Thyroid gland (tissue), 4 donors: Measurements from ENCODE around the gene MFSD8. TPM values are rescaled to one million over a fixed set of nuclear protein-coding genes. Genes with fewer than 3 reads are reported as not detected.
"Not testable (repeated sequence)": the region's sequence is repeated elsewhere in the genome, so short reads cannot be mapped to it uniquely, and the experiment has no call there.

Experiments used
- DNase-seq, 2 donors: peaks; one replicate each; pipeline ENCODE4 v3.0.0-alpha.2; 2019
- H3K27ac ChIP-seq, 3 donors: fragments of 200-600 bp; sonication (generic); 1 replicate in 2 of 3; 2 replicates in 1 of 3; pipeline ENCODE4 v1.5.1; 2016 to 2019; ENCODE audit warnings: mild to moderate bottlenecking in 1 of 3, moderate library complexity in 1 of 3
- H3K27me3 ChIP-seq: fragments of 200-600 bp; sonication (generic); one replicate; pipeline ENCODE4 v1.5.1; 2019
- H3K36me3 ChIP-seq, 2 donors: fragments of 200-600 bp; sonication (generic); one replicate each; pipeline ENCODE4 v1.5.1; 2016 to 2019
- H3K4me1 ChIP-seq, 2 donors: fragments of 200-600 bp; sonication (generic); one replicate each; pipeline ENCODE4 v1.5.1; 2017 to 2019
- H3K4me3 ChIP-seq, 3 donors: fragments of 200-600 bp; sonication (generic); replicated peaks in 1 of 3; 1 replicate in 2 of 3; 2 replicates in 1 of 3; pipeline ENCODE4 v1.5.1; 2016; ENCODE audit warnings: mild to moderate bottlenecking in 1 of 3
- H3K9me3 ChIP-seq: fragments of 200-600 bp; sonication (generic); one replicate; pipeline ENCODE4 v1.5.1; 2017
- CTCF ChIP-seq, 6 experiments: fragments of 200-600 bp in 3 of 6; fragments of 450-650 bp in 3 of 6; sonication (generic) in 3 of 6; IDR thresholded peaks; one replicate each; pipeline ENCODE4 v1.5.1; 2016 to 2019; ENCODE audit warnings: antibody characterized with exemption in 6 of 6, mild to moderate bottlenecking in 2 of 6, inconsistent platforms in 1 of 6, moderate library complexity in 1 of 6
- POLR2A ChIP-seq, 2 donors: fragments of 450-650 bp; IDR thresholded peaks; one replicate each; pipeline ENCODE4 v1.6.1; 2017; ENCODE audit warnings: antibody characterized with exemption in 2 of 2, mild to moderate bottlenecking in 2 of 2, moderate library complexity in 1 of 2
- WGBS, 2 donors: methylation state at CpG; one replicate each; pipeline ENCODE4 v1.1.5; 2017; 5-methylcytosine and 5-hydroxymethylcytosine counted together
- intact Hi-C: fragments of 100-400 bp; cut with DNase I; formaldehyde crosslinking; loops from one replicate; pipeline ENCODE4 v1.15.1; 2023
- total RNA-seq, 4 donors: library from RNA; depleted of rRNA; stranded (reverse); fragments of >200 nt; gene quantifications; one replicate each; pipeline ENCODE4 v1.2.3, GENCODE V29; 2016

Gene MFSD8
- 10 to 100 TPM; 32.5 to 80.9 (median 54.0) TPM for total RNA-seq

GRCh38 chr4:127965062-127965802 is at the start of gene MFSD8, which contains the start of gene ABHD18:
Gene MFSD8, minus strand, starts transcription at chr4:127965173. Its CDS starts 40 bp downstream, at chr4:127965133.
Gene ABHD18, plus strand, starts transcription at chr4:127965406. Its CDS starts 17,550 bp downstream, at chr4:127982956.
- intact Hi-C loops: loop anchor here (10.0 kb wide), 2 partner anchors 90 to 850 kb away; no protein-coding TSS in a partner anchor
- TF ChIP-seq CTCF (IDR thresholded peaks at IDR 0.05): peak in 5 of 6 experiments; percentile 27 to 57 (median 49)
- peak in 1 of 2 donors; percentile 91 for TF ChIP-seq POLR2A (IDR thresholded peaks at IDR 0.05)
- peaks cover 3 to 5% of the 10 kb centered on the region in 2 donors for H3K4me1 ChIP-seq

GRCh38 chr4:128009428-128009827 is 44.5 kb upstream of the MFSD8 start:
- DNase-seq: no peak
- H3K9me3 ChIP-seq: no peaks in the 10 kb centered on the region
- 79 to 81% methylated on average over 3 of the region's 3 CpGs for WGBS, 2 donors
- no peaks in the 10 kb centered on the region for H3K27me3 ChIP-seq
- intact Hi-C loops: no loop called here
- TF ChIP-seq CTCF (IDR thresholded peaks at IDR 0.05) (no peak), POLR2A (IDR thresholded peaks at IDR 0.05) (no peak)
- H3K4me3 ChIP-seq: no peak overlapping the region
- H3K4me1 ChIP-seq: no peaks in the 10 kb centered on the region
- H3K27ac ChIP-seq: no peak overlapping the region
- peaks cover 0 to 6% of the 10 kb centered on the region in 2 donors for H3K36me3 ChIP-seq

More at GRCh38 chr4:127965062-127965802, at the start of gene MFSD8, which contains the start of gene ABHD18:
- peak within 1 kb of the TSS; percentile 81 to 96 (median 87) for H3K27ac ChIP-seq
- H3K36me3 ChIP-seq: no peaks in the 10 kb centered on the region
- DNase-seq: peak; percentile 99 to 100
- peak within 1 kb of the TSS; percentile 91 to 95 (median 91) for H3K4me3 ChIP-seq
- no peaks in the 10 kb centered on the region for H3K9me3 ChIP-seq
- H3K27me3 ChIP-seq: no peaks in the 10 kb centered on the region
- WGBS, 2 donors: 1 to 2% methylated on average over 24 of the region's 69 CpGs

GRCh38 chr4:128006592-128006991 is 41.6 kb upstream of the MFSD8 start:
- H3K4me1 ChIP-seq: no peaks in the 10 kb centered on the region
- intact Hi-C loops: no loop called here
- H3K27me3 ChIP-seq: no peaks in the 10 kb centered on the region
- no peaks in the 10 kb centered on the region for H3K9me3 ChIP-seq
- no peak for TF ChIP-seq CTCF (IDR thresholded peaks at IDR 0.05)
- no peak for TF ChIP-seq POLR2A (IDR thresholded peaks at IDR 0.05)
- DNase-seq: no peak
- 97 to 98% methylated on average over 5 of the region's 5 CpGs for WGBS, 2 donors
- H3K36me3 ChIP-seq: no peaks in the 10 kb centered on the region
- no peak overlapping the region for H3K27ac ChIP-seq
- H3K4me3 ChIP-seq: no peak overlapping the region

GRCh38 chr4:127997534-127998388 is 32.8 kb upstream of the MFSD8 start:
- Histone ChIP-seq H3K4me1 (no peaks in the 10 kb centered on the region), H3K27ac (no peak overlapping the region), H3K27me3 (no peaks in the 10 kb centered on the region), H3K4me3 (no peak overlapping the region), H3K36me3 (no peaks in the 10 kb centered on the region), H3K9me3 (no peaks in the 10 kb centered on the region)
- no peak for TF ChIP-seq CTCF (IDR thresholded peaks at IDR 0.05)
- no peak for TF ChIP-seq POLR2A (IDR thresholded peaks at IDR 0.05)
- peak in 1 of 2 donors; percentile 5 for DNase-seq
- WGBS, 2 donors: 91 to 93% methylated on average over 8 of the region's 8 CpGs
- intact Hi-C loops: no loop called here

- WGBS, 2 donors: 95 to 98% methylated on average over 6 of the region's 6 CpGs
- H3K4me3 ChIP-seq, H3K9me3 ChIP-seq, intact Hi-C loops, DNase-seq, H3K27ac ChIP-seq, H3K36me3 ChIP-seq, H3K4me1 ChIP-seq, H3K27me3 ChIP-seq: not testable (repeated sequence)
Measured at GRCh38 chr4:127996521-127996920, 31.5 kb upstream of the MFSD8 start.
